8988T (cell line): ENCODE measurements around the gene GRHL3.

ENCODE experiments used
- DNase-seq: peaks from one replicate; pipeline ENCODE4 v3.0.0; 2011

GRHL3 gene

GRCh38 chr1:24345334-24345733 lies 26.2 kb downstream of the GRHL3 start:
- DNase-seq, result no peak

- DNase-seq, result no peak
Measured at GRCh38 chr1:24347159-24347934, 28.2 kb downstream of the GRHL3 start.

- no peak for DNase-seq
Measured at GRCh38 chr1:24348196-24348595, 29.0 kb downstream of the GRHL3 start.

- DNase-seq, result no peak
Measured at GRCh38 chr1:24349891-24350290, 30.7 kb downstream of the GRHL3 start.

GRCh38 chr1:24351247-24351646 lies 32.1 kb downstream of the GRHL3 start:
- DNase-seq, result no peak

GRCh38 chr1:24351918-24352627 lies 32.9 kb downstream of the GRHL3 start:
- DNase-seq, result no peak

GRCh38 chr1:24353292-24353891 lies 34.2 kb downstream of the GRHL3 start:
- no peak for DNase-seq

- DNase-seq, result no peak
Measured at GRCh38 chr1:24355466-24355865, 36.3 kb downstream of the GRHL3 start.

- no peak for DNase-seq
Measured at GRCh38 chr1:24357038-24357437, 37.9 kb downstream of the GRHL3 start.

GRCh38 chr1:24360681-24361080 lies 41.5 kb downstream of the GRHL3 start:
- no peak for DNase-seq

GRCh38 chr1:24361811-24362210 lies 42.7 kb downstream of the GRHL3 start:
- no peak for DNase-seq

- no peak for DNase-seq
Measured at GRCh38 chr1:24362396-24362795, 43.2 kb downstream of the GRHL3 start.

- no peak for DNase-seq
Measured at GRCh38 chr1:24362982-24363614, 43.9 kb downstream of the GRHL3 start.

- no peak for DNase-seq
Measured at GRCh38 chr1:24363994-24364393, 44.8 kb downstream of the GRHL3 start.

- DNase-seq, result no peak
Measured at GRCh38 chr1:24364605-24364974, 45.4 kb downstream of the GRHL3 start.

- peak; percentile 41 for DNase-seq
Measured at GRCh38 chr1:24364975-24365678, 46.0 kb downstream of the GRHL3 start.

- no peak for DNase-seq
Measured at GRCh38 chr1:24366707-24367106, 47.5 kb downstream of the GRHL3 start.

GRCh38 chr1:24369199-24369598 lies 50.0 kb downstream of the GRHL3 start:
- no peak for DNase-seq

GRCh38 chr1:24369801-24370200 lies 50.6 kb downstream of the GRHL3 start:
- no peak for DNase-seq

GRCh38 chr1:24373044-24373443 lies 53.9 kb downstream of the GRHL3 start:
- DNase-seq, result no peak

- no peak for DNase-seq
Measured at GRCh38 chr1:24373710-24374109, 54.6 kb downstream of the GRHL3 start.

- DNase-seq, result no peak
Measured at GRCh38 chr1:24374891-24375786, 56.0 kb downstream of the GRHL3 start.
